HG03139 (cell line): ENCODE results near the gene SIRPD.
"Not testable (repeated sequence)": the region's sequence is repeated elsewhere in the genome, so short reads cannot be mapped to it uniquely, and the experiment has no call there.

Experiments used
- ATAC-seq: cut with Tn5 transposase; IDR thresholded peaks from one replicate; pipeline ENCODE4 v1.9.1; 2021; ENCODE audit not compliant: unreplicated experiment

The SIRPD gene

DNA sequence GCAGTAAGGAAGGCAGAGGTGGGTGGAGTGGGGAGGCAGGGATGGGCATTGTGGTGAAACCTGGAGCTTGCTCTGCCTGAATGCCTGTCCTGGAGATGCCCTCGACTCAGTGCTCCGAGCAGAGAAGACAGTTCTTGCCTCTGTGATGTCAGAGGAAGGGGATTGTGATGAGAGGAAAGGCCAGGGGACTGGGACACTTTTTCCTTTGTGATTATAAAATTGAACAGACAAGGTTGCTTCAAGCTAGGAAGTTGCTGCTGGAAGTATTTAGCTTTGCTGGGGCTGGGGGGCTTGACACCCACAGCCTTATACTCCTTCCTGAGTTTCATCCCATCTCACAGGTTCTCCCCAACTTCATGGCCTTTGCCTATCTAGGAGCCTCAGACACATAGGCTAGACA, at the start of gene SIRPD:
SIRPD (minus strand) TSS at position 101 of the 400 bp plus-strand sequence; CDS start at position 49, 52 bp downstream.
- no peak for ATAC-seq

DNA sequence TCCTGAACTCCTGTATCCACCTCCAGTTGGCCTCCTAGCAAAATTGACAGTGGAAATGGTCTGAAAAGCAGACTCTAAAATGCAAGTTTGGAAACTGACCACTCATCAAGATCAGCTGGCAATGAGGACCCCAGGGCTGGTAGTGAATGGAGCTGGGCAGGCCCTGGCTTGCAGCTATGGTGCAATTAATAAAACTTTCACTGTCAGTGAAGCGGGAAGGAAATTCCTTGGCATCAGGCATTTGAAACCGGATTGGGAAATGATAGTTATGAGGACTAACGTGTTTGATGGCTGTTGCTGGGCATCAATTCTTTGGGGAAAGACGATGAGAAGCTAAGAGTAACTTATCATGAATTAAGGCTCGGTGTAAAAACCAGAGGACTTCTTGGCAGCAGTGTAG, 43.2 kb upstream of the SIRPD start:
- ATAC-seq, result no peak

DNA sequence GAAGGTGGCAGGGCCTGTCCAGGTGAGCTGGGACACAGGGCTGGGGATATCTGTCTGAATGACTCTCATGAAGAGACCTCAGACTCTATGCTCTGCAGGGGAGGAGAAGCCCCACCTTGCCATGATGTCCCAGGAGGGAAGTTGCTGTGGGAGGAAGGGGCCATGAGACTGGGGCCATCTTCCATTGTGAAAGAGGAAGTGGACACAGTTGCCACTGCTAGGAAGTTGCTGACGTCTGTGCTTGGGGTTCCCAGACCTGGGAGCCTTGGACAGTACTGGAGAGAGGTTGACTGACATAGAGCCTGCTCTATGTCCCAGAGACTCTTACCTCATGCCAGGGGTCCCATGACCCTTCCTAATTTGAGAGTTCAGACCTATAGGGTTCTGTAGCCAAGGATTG, 37.8 kb upstream of the SIRPD start:
- no peak for ATAC-seq

DNA sequence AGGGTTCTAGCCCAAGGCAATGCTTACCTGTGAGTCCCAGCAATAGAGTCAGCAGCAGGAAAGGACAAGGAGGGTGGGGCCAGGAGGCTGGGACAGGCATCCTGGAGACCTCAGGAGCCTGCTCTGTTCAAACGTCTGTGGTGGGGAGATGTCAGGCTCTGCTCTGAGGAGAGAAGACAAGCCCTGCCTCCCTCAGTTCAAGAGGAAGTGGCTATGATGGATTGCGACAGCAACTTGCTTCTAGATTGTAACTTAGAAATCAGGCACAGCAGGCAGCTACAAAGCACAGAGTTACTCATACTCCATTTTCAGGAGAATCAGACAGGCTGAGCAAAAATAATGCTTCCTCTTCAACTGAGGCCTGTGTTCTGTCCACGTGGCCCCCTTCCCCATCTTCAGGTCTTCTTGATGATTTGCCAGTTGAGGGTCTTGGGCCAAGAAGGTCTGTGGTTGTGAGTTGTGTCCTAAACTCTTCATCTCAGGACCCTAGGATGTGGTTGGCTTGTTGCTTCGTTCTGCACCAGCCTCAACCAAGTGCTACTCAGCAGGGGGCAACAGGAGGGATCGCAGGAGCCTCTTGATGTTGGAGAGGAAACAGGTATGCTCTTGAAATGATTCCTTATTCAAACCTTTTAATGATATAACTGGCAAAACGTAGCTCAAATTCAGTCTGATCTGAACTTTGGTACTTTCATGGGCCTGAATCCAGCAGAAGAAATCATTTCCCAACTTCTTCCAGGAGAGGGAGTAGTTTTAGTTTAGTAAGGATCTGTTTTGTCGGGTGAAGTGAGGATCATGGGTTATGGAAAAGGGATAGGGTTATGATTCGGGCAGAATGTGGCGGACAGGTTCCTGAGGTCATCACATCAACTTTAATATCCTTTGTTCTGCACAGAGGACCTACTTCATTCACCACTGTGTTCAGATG, 31.3 kb upstream of the SIRPD start:
- ATAC-seq, result no peak

DNA sequence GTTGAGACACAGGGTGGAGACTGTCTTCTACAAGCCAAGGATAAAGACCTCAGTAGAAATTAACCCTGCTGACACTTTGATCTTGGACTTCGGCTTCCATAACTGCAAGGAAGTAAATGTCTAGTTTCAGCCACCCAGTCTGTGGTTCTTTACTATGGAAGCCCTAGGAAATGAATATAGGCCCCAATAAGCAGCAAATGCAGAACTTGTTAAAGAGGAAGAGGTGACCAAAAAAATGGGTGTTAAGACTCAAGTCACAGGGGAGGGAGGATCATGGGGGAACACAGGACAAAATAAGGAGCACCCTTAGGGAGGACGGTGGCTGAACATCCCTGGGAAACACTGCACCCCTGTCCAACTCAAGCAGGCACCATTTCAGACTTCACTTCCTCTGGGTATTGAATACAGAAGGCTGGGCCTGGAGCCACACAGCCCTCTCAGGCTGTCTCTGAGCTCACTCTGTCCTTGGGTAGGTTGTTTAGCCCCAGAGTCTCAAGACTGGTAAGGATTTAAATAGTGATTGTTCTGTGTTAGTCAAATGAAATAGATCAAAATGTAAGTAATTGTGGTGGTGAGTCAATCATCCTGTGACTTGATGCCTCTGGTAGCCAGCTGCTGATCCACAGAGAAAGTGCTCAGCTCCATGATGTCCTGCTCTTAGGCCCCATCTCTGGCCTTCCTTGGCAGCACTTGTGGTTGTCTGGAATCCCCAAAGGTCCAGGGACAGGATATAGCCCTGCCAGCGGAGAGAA, 30.5 kb upstream of the SIRPD start:
- ATAC-seq, result no peak

DNA sequence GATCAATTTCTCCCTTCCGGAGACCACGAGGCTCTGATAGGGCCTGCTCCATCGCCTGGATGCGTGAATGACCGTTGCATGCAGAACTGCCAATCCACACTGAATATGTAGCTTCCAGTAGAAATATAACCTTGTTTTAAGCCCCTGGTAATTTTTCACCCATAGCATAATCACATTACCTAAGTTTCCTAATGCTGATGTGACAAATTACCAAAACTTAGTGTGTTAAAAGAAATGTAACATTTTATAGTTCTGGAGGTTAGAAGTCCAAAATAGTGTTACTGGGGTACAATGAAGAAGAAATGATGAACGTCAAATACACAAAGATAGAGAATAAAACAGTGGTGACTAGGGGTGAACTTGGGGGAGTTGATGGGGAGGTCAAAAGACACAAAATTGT, 22.0 kb upstream of the SIRPD start:
- no peak for ATAC-seq

DNA sequence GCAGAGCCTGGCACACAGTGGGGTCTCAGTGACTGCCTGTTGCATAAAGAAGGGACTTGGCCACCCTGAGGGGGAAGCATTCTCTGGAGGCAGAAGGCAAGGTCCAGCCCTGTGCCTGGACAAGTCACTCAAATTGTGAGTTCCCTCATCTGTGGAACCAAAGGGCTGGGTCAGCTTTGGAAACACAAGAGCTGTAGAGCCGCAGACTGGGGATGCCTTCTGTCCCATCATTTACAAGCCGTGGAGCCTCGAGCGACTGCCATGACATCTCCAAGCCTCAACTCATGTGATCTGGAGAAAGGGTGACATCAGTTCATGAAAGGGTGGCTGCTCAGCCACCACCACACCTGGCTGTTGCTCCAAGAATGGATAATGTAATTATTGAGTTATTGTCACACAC, 20.4 kb upstream of the SIRPD start:
- ATAC-seq, result no peak

DNA sequence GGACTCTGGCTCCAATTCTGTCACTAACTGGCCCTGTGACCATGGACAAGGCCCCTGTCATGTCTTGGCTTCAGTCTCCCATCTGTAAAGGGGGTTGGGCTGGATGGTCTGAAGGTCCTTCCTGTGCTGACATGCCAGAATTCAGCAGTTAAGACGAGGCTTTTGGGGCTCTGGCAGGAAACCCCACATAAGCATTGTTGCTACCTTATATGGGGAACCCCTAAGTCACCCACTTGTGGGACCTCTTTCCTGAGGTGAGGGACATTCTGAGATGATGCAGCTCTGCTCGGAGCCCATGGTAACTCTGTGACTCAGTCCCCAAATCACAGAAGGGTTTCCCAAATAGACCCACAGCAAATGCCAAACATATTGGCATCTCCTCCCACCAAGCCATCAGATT, 19.8 kb upstream of the SIRPD start:
- ATAC-seq, result not testable (repeated sequence)

DNA sequence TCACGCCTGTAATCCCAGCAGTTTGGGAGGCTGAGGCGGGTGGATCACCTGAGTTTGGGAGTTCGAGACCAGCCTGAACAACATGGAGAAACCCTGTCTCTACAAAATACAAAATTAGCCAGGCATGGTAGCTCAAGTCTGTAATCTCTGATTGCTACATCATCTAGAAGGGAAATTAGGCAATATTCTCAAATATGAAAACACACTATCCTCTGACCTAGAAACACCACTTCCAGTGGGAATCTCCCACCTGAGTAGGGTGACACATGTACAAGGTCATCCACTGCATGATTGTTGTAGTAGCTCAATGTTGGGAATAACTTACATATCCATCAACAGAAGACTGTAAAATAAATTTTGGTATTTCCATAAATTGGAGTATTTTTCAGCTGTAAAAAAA, 19.1 kb upstream of the SIRPD start:
- ATAC-seq, result no peak

DNA sequence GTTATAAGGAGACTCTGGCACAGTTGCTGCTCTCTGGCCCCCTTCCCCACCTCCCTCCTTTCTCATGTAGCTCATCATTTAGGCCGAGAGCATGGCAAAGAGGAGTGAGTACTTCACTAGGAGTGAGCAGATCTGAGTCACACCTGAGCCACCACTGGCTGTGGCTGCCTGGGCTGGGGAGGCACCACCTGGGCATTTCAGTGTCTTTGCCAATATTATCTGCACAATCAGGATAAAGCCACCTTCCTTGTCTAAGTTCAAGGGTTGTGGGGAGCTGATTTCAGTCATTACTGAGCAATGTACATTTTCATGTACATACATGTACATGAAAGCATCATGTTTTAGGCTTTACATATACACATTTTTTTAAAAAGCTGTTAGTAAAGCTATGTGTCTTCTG, 18.5 kb upstream of the SIRPD start:
- ATAC-seq, result not testable (repeated sequence)

DNA sequence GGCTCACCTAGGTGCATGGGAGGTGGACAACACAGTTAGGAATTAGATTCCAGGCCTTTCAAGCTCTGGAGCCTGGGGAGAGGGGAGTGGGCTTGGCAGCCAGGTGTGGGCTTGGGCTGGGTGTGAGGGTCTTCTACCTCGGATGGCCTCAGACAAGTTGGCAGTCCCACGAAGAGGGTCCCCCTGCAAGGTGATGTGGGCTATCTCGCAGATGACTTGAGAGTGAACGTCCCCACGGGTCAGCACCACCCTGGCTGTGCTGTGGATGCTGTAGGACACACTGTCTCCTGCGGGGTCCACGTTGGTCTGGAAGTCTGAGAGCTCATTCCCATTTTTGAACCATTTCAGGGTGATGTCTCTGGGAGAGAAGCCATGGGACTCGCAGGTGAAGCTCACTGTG, 14.1 kb upstream of the SIRPD start:
- not testable (repeated sequence) for ATAC-seq

DNA sequence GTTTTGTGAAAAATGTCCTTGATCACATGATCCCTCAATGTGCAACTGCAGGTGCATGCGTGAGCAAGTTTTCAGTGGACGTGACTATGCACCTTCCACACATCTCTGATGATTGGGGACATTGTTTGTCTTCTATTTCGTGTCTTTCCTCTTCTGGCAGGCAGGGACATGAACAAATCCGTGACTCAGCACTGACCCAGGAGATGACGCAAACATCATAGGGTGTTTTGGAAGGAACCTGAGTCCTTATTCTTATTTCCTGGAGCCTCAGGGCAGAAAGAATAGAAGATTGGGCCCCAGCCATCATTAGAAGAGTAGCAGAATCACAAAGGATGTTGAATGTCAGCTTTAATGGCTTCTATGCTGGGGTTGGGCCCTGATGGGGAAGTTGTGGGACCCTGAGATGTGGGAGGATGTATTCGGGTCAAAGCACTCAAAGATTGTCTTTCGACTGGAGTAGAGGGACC, 11.9 kb upstream of the SIRPD start:
- no peak for ATAC-seq

DNA sequence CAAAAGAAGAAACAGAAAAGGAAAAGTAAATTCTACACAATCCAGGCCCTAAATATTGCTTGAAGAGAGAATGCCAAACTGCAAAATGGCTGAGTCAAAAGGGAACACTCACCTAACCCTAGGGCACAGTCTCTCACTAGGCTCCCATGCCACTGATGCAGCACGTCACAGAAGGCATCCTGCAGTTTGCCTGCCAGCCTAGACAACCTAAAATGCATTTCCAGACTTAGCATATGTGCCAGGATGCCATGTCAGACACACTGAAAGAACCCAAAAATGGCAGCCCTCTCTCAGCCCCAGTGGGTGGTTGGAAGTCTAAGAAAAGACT, 10.6 kb upstream of the SIRPD start:
- ATAC-seq, result no peak

DNA sequence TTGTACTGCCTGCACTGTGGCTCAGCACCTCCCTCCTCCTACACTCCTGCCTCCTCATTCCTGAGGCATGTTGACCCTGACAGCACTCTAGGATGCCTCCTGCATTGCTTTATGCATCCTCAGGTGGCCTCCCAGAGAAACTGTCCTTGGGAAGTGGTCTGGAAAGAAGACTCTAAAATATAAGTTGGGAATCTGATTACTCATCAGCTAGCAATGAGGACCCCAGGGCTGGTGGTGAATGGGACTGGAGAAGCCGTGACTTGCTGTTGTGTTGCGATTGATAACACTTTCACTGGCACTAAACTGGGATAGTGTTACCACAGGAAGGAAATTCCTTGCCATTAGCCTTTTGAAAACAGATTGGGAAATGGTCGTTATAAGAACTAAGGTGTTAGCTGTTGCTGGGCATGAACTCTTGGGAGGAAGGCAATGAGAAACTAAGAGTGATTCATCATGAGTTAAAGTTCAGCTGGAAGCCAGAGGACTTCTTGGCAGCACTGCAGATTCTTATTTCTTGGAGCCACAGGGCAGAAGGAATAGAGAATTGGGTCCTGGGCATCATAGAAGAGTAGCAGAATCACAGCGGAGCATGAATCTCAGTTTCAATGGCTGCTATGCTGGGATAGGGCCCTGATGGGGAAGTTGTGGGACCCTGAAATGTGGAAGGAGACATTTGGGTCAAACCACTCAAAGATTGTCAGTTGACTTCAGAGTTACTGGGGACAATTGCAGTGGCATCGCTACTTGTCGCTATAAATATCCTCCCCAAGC, 10.1 kb upstream of the SIRPD start:
- no peak for ATAC-seq

DNA sequence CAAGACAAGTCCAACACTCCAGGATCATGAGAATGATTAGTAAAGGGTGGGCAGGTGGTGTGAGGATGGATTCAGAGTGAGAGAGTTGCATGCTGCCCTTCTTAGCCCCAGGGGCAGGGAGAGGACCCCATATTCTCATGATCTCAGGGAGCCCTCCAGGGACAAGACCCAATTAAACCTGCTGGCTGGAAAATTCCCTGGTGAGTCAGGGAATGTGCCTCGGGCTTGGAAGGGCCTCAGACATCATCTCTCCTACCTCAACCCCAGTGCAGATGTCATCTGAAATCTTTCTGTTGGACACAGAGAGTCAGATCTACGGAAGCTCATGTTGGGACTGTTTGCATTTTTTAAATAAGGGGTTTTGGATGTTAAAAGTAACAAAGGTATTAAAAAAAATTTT, 9.2 kb upstream of the SIRPD start:
- ATAC-seq, result no peak

DNA sequence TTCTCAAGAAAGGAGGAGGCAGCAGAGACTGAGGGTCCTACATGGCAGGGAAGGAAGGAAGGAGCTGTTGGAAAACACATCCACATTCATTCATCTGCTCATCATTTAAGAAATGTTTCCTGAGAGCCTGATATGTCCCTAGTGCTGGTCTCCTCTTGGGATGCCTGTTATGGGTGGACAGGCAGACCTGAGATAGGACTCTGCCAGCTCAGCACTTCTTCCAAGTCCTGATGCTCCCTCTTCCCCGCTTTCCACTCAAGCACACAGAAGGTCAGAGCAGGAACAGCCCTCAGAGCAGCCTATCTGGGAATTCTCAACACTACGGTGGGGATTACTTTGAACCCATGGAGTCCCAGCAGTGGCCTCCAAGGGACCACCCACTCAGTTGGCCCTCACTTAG, 8.0 kb upstream of the SIRPD start:
- no peak for ATAC-seq

DNA sequence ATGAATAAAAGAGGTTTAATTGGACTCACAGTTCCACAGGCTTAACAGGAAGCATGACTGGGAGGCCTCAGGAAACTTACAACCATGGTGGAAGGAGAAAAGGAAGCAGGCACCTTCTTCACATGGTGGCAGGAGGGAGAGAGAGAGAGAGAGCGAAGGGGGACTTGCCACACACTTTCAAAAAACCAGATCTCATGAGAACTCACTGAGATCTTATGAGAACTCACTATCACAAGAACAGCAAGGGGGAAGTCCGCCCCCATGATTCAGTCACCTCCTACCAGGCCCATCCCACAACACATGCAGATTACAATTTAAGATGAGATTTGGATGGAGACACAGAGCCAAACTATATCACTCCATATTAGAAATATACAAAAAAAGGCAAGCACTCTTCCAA, 6.1 kb upstream of the SIRPD start:
- no peak for ATAC-seq

DNA sequence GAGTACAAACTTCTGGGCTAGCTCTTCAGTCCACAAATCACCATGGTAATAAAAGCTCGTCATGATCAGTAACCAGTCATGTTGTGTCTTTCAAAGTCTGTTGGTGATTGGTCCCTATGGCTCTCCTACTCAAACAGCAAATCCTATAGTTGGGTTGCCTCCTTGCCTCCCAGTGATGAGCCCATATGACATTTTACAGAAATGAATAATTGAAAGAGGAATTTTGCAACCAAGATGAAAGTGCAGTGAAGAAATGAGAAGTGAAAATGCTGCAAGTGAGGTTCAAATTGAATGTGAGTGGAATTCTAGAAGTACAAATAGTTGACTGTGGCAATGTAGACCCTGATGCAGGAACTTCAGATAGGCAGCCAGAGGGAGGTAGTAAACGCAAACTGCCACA, 5.1 kb upstream of the SIRPD start:
- no peak for ATAC-seq

DNA sequence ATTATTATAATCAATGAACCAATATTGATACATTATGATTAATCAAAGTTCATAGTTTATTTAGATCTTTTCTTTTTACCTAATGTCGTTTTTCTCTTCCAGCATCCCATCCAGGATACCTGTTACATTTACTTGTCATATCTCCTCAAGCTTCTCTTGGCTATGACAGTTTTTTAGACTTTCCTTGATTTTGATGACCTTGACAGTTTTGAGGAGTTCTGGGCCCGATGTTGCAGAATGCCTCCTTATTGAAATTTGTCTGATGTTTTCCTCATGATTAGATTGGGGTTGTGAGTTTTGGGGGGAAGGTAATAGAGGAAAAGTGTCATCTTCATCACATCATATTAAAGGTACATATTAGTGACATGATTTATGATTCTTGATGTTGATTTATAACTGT, 3.8 kb upstream of the SIRPD start:
- no peak for ATAC-seq

DNA sequence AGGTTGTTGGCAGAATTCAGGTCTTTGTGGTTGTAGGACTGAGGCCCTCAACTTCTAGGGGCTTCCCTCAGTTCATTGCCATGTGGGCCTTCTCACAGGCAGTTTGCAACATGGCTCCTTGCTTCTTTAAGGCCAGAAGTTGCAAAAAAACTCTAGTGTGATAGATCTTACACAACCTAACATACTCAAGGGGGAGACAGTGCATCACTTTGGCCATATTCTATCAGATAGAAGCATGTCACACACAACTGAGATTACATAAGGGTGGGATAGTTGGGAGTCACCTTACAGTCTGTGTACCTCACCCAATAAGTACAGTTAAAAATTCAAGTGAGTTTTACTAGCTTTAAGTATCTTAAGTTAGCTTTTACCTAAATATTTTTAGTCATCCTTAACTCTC, 1.6 kb downstream of the SIRPD start:
- no peak for ATAC-seq

DNA sequence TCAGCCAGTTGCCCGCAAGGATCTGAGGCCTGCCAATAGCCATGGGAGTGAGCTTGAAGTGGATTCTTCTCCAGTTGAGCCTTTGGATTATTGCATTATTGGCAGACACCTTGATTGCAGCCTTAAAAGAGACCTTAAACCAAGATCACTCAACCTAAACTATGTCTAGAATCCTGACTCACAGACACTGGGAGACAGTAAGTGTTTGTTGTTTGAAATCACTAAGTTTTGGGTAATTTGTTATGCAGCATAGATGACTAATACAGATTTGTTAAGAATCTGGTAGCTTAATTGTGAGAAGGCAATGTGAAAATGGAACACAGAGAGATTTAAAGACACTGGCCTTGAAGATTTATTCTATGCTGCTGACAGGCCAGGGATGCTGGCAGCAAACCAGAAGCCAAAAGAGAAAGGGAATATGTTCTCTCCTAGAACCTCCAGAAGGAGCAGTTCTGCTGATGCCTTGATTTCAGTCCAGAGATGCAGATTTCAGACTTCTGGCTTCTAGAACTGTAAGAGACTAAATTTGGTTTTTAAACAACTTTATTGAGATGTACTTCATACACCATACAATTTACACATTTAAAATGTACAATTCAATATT, 17.6 kb downstream of the SIRPD start:
- ATAC-seq, result no peak
